Right kidney (tissue), 1 donor: ENCODE data around the gene SPATA3.

Source experiments
- DNase-seq: peaks from one replicate; pipeline ENCODE4 v3.0.0-alpha.2; 2016

The SPATA3 gene

DNA sequence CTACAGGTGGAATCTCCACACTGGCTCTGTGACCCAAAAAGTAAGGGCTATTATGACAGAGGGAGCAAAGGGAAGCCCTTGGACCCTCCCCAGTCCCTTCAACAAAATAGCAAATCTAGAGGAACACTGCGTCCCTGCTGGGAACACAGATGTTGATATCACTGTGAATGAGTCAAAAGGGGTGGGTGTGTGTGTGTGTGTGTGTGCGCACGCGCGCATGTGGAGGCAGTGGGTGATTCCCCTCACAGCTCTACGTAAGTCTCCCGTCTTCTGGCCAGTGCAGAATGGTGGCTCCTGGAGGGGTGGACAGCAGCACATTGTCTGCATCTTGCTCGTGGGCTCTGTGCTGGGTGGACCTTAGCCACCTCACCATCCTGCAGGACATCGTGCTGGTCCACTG is 33.6 kb downstream of the SPATA3 start:
- DNase-seq: no peak

DNA sequence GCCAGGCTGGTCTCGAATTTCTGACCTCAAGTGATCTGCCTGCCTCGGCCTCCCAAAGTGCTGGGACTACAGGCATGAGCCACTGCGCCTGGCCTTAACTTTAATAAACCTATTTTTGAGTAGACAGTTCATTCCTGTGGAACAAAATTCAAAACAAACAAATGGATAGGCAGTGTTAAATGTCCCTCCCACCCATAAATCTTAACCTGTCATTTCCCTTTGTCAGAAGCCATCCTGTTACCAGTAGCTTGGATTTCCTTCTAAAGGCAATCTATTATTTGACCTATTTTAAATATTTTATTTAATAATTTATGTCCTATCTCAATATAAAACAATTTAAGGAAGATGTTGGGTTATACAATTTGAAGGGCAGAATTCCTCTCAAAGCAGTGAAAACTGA is 34.8 kb downstream of the SPATA3 start:
- DNase-seq: no peak

DNA sequence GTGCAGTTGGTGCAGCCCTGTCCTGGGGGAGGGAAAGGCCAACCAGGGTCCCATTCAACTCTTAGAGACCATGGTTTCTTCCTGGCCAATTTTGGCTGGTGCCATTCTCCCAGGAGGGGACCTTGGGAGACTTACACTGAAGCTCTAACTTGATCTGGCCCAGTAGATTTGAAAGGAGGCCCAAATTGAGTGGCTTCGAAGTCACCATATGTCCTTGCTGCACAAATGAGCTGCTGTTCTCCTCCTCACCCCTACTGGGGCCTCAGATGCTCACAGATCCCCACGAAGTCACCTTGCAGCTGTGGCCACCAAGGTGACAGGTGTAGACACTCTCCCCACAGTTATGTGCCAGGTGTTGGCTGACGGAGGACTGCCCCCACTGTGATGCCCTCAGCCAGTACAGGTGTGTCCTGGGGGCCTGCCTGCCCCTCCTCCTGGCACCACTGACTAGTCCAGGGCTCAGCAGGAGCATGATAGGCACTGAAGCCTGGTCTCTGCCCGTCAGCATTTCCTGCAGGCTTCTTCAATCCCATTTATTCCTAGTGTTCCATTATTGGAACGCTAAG is 36.7 kb downstream of the SPATA3 start:
- no peak for DNase-seq

DNA sequence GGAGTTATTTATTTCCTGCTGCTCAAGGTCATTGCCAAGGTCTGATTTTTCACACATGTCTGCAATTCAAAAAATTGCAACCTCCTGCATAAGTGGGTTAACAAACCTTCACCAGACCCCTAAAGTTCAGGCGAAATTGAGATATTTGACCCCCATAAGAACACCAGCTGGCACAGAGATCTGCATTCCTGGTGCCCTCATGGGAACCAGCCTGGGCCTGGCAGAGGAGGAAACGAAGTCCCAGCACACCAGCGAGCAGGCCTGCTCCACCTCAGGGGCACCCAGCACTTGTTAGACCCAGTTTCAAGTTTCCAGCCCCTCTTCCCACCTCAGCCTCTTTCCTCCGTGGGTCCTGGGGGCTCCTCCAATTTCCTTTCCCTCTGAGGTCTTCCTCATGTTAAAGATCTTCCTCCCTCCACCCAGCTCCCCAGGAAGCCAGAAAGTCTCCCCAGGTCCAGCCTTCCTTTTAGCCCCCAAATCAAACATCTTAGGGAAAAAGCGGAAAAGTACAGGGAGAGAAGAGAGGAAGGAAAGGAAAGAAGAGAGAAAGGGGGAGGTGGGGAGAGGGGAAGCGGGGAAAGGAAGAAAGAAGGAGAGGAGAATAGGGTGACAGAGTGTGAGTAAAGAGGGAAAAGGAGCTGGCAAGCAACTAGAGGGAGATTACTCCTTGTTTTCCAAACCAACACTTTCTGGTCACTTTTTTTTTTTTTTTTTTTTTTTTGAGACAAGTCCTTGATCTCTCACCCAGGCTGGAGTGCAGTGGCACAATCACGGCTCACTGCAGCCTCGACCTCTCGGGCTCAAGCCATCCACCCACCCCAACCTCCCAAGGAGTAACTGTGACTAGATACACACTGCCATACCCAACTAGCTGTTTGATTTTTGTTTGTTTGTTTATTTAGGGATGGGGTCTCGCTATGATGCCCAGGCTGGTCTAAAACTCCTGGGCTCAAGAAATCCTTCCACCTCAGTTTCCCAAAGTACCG is 37.5 kb downstream of the SPATA3 start:
- no peak for DNase-seq

DNA sequence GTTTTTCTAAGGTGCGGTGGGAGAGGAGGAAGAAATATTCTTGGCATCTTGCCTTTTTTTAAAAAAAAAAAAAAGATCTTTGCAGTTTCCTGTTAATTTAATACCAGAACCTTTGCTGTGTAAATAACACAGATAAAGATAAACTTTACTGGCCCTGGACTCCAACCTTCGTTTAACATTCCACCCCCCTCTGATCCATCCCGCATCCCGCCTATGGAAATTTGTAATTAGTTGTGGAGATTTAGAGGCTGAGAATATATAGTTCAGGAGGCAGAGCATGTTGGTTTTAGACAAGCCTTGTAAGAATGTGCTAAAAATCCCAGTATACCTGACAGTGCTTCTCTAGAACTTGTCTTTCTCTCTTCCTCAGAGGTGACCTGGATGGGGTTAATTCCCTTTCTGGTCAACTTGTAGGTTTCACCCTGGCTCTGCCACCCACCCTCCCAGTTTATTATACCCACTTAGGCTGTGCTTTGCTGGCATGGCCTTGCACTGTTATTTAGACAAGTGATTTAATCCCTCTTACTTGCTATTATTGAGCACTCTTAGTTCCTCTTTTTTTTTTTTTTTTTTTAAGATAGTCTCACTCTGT is 38.5 kb downstream of the SPATA3 start:
- DNase-seq: no peak

DNA sequence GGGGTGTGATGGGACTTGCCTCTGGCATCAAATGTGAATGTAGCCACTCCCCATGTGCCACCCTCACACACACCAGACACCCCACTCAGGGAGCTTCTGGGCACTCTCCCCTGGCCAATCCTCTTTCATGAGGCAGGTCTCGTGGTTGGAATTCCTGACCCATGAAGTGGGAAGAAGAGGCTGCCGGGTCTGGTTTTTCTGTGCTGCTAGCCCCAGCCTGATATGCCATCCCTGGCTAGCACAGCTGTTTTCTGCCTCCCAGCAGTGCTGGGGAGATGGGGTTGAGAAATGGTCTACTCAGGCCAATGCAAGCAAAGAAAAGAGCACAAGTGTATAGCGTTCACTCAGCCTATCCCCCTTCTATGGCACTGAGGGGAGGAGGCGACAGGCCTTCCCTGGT is 40.2 kb downstream of the SPATA3 start:
- no peak for DNase-seq

DNA sequence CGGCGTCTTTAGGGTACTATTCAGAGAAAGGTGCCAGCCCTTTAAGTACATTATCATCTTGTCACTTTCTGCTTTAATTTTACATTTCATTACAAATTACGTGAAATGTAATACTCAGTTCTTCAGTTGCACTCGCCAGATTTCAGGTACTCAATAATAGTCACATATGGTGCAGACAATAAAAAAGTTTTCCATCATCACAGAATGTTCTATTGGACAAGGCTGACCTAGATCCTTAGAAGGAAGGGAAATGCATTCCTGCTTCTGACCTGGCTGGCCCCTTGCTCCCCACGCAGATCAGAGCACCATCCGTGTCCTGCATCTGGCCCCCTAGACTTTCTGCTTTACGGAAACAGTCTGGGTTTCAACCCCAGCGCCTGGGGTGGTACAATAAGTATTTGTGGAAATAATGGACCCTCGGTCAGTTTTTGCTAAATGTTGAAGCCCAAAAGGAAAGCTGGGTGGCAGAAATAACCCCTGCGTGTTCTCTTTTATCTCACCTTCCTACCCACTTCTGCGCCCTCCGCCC is 40.7 kb downstream of the SPATA3 start:
- DNase-seq: no peak

DNA sequence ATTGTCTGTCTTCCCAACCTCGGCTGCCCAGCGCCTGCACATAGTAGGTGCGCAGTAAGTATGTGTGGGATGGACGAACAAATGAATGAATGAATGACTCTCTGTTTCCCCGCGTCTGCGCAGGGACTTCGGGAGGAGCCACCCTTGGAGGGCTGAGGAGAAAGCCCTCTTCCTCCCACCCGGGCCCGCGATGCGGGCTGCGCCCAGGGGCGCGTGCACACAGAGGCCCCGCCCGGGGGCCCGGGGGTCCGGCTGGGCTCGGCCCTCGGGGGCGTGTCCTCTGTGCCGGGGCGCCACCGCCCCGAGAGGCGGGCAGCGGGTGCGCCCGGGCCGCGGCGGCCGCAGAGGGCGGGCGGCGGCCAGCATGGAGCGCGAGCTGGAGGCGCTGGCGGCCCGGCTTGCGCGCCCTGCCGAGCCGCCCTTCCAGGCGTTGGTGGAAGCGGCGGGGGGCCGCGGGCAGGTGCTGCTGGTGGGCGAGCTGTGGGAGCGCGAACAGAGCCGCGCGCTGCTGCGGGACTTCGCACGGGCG is 41.3 kb downstream of the SPATA3 start, which contains the start of gene C2orf72:
C2orf72 (plus strand) TSS at position 322 of the 529 bp plus-strand sequence; CDS start at position 365, 43 bp downstream.
- peak; percentile 45 for DNase-seq

DNA sequence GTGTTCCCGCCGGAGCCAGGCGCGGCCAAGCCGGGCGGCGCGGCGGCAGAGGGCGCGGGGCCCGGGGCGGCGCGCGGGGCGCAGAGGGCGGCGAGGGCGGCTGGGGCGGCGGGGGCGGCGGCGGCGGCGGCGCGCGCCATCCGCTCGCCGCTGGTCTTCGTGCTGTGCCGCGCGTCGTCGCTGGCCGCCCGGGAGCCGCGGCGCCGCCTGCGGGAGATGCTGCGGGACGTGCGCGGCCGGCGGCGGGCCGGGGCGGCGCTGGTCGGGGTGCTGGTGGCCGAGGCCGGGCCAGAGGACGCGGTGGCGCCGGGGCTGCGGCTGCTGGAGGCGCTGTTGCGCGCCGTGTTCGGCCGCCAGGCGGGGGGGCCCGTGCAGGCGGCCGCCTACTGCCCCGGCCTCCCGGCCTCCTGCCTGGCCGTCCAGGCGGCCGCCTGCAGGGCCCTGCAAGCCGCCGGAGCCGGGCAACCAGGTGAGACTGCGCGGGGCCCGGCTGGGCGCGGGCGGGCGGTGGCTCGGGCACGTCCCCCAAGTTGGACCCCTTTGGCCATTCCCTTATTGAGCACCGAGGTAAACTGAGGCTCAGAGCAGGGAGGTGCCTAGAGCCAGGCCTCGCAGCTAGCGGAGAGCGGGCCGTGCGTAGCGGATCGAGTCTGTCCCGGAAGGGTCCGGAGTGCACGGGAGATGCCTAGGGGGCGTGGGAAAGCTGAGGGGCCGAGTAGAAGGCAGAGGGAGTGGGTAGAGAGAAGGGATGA is 42.0 kb downstream of the SPATA3 start:
- DNase-seq: peak; percentile 44

DNA sequence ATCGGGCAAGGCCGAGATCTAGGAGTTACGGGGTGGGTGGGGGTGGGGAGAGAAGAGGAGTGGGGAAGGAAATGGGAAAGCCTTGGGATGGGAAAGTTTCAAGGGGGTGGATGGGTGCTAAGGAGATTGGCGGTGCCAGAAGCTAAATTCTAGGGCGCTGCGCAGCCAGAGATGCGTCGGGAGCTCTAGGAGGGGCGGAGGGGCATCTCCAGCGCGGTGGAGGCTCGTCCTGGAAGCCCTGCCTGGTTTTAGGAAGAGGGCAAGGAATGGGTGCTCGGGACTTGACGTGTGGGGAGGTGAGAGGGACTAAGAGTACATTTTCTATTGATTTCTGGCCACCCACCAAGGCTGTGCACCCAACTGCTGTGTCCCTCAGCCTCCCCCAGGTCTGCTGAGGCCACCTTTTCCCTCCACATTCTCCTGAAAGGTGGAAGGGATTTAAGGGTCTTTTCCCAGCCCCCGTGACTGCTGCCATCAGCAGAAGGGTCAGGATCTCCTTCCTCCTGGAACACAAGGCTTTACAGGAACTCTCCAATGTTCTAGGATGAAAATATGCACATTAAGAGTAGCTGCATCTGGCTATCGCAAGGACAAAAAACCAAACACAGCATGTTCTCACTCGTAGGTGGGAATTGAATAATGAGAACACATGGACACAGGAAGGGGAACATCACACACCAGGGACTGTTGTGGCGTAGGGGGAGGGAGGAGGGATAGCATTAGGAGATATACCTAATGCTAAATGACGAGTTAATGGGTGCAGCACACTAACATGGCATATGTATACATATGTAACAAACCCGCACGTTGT is 42.8 kb downstream of the SPATA3 start:
- DNase-seq: no peak

DNA sequence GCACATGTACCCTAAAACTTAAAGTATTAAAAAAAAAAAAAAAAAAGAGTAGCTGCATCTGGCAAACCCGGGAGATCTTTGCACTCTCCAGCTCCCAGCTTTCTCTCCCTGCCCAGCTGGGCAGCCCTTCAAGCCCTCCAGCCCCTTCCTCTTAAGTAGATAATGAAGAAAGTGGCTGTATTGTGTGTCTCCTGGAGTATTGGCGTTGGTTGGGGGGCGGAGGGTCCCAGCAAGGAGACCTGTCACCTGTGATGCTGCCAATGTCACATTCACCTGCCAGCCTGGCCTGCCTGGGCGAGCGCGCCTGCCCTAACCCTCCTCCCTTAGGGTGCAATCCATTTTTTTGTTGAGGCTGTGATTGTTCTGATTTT is 43.4 kb downstream of the SPATA3 start:
- DNase-seq: no peak

DNA sequence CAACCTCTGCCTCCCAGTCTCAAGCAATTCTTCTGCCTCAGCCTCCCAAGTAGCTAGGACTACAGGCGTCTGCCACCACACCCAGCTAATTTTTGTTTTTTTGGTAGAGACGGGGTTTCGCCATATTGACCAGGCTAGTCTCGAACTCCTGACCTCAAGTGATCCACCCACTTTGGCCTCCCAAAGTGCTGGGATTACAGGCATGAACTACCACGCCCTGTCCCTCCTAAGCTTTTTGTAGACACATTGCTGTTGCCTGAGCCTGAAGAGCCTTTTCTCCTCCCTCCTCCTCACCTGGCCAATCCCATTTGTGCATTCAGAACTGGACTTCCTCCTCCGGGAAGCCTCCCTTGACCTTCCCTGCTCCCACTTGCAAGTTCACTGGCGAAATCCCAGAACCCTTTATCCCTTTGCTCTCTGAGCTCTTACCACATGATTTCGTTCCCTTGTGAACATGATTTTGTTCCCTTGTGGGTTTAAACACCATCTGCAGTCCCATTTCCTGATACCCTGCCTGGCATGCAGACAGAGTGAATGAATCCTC is 44.0 kb downstream of the SPATA3 start:
- DNase-seq: no peak

DNA sequence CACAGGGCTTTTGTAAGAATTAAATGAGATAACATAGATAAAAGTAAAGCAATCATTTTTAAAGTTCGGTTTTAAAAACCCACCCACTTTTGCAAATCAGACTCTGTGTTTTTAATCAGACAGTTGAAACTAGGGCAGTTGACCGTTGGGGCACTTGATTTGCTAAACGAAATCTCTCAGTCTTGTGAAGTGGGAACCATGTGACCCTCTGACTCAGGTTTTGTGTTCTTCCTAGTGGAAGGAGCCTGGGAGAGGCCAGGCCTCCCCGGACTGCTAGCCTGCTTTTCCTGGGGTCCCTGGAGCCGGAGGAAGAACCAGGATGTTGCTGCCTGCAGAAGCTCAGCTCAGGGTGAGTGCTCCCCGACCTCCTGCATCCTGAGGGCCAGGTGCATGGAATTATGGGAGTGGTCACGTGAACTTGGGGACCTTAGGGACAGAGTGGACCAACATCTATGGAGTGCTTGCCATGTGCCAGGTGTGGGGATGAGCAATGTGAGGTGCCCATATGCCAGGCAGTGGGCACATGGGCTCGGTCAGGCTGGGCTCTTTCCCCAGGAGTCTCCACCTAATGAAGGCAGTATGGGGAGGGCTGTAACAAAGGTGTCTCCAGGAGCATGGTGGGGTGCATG is 45.3 kb downstream of the SPATA3 start:
- DNase-seq: no peak

DNA sequence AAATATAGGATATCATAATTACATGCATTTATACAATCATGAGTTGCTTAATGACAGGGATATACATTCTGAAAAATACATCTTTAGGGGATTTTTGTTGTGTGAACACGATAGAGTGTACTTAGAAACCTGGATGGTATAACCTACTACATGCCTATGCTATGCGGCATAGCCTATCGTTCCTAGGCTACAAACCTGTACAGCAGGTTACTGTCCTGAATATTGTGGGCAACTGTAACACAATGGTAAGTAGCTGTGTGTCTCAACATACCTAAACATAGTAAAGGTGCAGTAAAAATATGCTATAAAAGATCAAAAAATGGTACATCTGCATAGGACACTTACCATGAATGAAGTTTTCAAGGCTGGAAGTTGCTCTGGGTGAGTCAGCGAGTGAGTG is 47.9 kb downstream of the SPATA3 start:
- no peak for DNase-seq

DNA sequence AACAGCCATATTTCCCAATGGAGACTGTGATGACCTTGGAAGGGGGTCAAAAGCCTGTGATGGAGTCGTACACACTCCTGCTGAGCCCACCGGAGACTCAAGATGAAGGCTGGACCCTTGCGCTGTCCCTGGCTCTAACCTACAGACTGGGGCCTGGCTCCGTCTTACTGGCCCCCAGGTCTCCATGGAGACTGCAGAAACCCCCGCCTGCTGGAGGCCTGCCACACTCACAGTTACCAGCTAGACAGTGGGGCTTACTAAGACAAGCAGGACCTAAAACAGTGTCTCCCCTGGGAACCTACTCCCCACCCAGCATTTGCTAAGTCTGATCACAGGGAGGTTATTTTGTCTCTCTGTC is 51.0 kb downstream of the SPATA3 start:
- DNase-seq: no peak

DNA sequence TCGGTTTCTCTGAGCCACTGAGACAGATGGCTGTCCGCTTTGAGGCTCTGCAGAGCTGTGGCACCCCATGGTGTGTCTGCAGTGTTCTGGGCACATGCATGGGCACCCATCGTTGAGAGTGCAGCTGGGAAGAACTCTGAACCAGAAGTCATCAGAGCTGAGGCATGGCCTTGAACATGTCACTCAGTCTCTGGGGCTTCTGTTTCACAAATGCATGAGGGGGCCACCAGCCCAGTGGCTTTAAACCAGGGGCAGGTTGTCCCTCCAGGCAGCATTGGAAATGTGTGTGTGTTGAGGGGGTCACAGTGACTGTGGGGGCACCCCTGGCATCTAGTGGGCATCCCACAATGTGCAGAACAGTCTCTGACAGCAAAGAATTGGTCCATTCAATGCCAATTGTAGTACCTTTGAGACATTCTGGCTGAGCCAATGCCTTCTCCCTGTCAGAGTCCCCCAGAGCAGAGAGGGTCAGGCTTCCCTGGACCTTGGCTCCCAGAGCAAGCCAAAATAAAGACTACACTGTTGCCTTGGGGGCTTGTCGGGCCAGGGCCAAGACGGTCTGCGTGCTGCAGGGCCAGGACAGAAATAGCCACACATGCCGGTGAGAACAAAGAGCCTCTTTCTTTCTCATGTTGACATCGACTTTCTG is 51.5 kb downstream of the SPATA3 start:
- DNase-seq: no peak

DNA sequence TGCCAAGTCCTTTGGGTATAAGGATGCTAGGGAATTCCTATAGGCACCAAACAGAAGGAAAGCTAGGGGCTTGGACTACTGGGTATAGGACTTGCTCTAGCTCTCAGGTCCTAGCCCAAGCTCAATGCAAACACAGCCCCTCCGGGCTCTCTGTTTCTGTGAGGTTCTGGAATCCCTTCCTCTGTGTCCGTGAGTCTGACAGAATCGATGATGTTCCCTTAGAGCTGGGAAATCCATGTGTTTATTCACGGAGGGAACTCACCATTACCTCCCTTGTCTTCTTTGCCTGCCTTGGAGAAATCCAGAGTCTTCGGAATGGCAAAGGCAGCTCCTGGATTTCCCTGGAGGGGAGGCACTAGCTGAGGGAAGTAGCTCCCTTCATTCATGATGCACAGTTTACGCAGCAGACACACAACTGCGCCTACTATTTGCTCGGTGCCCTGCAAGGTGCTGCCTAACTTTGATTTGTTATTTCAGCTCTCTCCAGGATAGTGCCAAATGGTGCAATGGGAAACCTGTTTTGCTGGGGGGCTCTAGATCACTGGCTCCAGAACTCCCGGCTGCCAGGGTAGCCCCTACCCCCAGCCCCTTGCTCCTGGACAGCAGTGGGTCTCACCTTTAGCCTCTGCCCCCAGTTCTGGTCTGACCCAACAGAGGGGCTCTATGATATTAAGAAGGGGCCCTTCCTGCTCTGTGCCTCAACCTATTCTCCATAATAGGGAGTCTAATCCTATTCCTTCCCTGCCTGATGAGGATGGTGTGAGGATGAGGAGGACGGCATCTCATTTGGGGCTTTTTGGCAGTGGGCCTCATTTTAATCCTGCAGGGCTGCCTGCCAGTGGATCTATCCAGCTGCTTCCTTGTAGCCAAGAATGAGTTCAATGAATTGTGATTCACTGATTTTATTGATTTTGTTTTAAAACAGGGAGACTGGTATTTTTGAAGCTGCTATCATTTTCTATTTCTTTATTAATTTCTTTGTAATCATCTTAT is 52.3 kb downstream of the SPATA3 start:
- no peak for DNase-seq

DNA sequence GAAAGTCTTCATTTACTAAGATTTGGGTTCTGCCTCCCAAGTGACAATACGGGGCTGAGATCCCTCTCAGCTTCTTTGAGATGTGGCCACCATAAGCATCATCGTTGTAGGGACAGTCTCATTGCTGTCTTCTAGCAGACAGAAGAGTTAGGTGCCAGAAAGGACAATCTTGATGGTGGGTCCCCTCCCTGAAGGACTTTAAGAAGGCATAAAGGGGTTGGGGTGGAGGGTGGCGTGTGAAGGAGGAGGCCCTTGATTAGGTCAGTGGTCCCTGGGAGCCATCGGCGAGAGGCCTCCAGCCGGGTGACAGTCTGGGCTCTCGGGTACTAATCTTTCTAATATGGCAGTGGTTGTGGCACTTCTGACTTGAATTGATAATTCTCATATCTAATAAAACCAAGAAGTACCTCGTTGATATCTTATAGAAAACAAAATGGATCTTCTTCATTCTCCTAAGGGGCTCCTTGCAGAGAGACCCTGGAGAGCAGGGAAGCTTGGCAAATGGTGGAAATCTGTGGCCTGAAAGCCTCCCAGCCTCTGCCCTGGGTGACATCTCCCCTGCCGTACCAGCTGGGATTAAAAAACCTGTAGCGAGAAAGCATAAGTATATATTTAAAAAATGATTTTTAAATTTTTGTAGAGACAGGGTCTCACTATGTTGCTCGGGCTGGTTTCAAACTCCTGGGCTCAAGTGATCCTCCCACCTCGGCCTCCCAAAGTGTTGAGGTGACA is 53.5 kb downstream of the SPATA3 start:
- no peak for DNase-seq
